Mammary epithelial cell (primary cell): ENCODE data around the gene OR10J1.

Experiments used
- EZH2 ChIP-seq: IDR thresholded peaks from 2 replicates; pipeline ENCODE4 v1.6.1; 2012; ENCODE audit warnings: low read length, inconsistent platforms, borderline replicate concordance
- TF ChIP-seq, protein P1 (sequence below), 2 donors: IDR thresholded peaks in 1 of 2; conservative IDR thresholded peaks in 1 of 2; 2 replicates each; pipeline ENCODE4 v1.5.1; 2011 to 2012; ENCODE audit warnings: inconsistent platforms in 2 of 2, low read length in 2 of 2, mild to moderate bottlenecking in 2 of 2, control low read depth in 1 of 2, low read depth in 1 of 2; ENCODE audit not compliant: insufficient read depth in 1 of 2; ENCODE audit errors: extremely low read depth in 1 of 2

DNA sequence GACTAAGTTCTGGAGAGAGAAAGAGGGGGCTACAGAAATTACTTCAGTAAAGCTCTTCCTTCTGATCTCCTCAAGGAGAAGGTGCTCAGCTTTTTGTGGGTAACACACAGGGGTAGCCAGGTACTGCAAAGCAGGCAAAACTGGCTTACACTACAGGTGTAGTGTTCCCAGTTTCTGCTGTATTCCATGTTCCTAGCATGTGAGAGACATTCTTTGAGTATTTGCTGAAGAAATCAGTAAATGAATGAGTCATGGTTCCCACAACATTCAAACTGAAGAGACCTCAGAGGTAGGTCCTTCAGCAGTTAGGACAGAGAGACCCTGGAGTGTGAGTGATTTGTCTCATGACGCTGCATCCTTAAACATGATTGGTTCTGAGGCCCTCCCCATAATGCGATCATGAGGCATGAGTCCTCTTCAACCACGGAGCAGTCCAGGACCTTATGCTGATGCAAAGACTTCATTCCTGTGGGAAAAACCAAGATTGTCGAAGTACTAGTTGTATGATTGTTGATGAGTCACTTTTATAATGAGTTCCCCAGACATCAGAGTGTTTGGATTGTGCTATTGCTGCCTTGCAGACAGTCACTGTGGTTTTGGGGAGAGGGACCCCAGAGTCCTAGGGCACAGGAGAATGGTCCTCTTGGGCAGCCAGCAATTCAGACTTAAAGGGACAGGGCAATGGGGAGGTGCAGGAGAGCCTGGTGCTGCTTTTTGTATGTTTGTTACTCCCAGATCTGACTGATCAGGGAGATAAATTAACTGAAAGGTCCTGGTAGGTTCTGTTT lies 10.3 kb upstream of the OR10J1 start:
- TF ChIP-seq, protein P1, sequence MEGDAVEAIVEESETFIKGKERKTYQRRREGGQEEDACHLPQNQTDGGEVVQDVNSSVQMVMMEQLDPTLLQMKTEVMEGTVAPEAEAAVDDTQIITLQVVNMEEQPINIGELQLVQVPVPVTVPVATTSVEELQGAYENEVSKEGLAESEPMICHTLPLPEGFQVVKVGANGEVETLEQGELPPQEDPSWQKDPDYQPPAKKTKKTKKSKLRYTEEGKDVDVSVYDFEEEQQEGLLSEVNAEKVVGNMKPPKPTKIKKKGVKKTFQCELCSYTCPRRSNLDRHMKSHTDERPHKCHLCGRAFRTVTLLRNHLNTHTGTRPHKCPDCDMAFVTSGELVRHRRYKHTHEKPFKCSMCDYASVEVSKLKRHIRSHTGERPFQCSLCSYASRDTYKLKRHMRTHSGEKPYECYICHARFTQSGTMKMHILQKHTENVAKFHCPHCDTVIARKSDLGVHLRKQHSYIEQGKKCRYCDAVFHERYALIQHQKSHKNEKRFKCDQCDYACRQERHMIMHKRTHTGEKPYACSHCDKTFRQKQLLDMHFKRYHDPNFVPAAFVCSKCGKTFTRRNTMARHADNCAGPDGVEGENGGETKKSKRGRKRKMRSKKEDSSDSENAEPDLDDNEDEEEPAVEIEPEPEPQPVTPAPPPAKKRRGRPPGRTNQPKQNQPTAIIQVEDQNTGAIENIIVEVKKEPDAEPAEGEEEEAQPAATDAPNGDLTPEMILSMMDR (conservative IDR thresholded peaks at IDR 0.05 in 1 of 2, IDR thresholded peaks at IDR 0.05 in 1 of 2; ENCODE audit: extremely low read depth in 1 of 2, insufficient read depth in 1 of 2, low read depth in 1 of 2, low read length in 2 of 2) = no peak
- no peak for TF ChIP-seq EZH2
